AG09309 (cell line): Measurements from ENCODE around the gene YEATS2.
"Not testable (repeated sequence)": the region's sequence is repeated elsewhere in the genome, so short reads cannot be mapped to it uniquely, and the experiment has no call there.

Experiments used
- DNase-seq: peaks from one replicate; pipeline ENCODE4 v3.0.0-alpha.2; 2010; ENCODE audit warnings: low read depth
- H3K4me3 ChIP-seq: 2 replicates; pipeline ENCODE4 v1.5.1; 2011; ENCODE audit warnings: mild to moderate bottlenecking, low read depth, low read length, moderate library complexity; ENCODE audit not compliant: control insufficient read depth
- CTCF ChIP-seq: IDR thresholded peaks from 2 replicates; pipeline ENCODE4 v1.5.1; 2011; ENCODE audit warnings: mild to moderate bottlenecking, low read depth, low read length, inconsistent platforms; ENCODE audit not compliant: insufficient read depth, control insufficient read depth; ENCODE audit errors: missing control alignments

YEATS2 gene

GRCh38 chr3:183680061-183680460 lies 17.5 kb upstream of the YEATS2 start:
- no peak for TF ChIP-seq CTCF
- H3K4me3 ChIP-seq: no peak overlapping the region
- DNase-seq: no peak

DNA sequence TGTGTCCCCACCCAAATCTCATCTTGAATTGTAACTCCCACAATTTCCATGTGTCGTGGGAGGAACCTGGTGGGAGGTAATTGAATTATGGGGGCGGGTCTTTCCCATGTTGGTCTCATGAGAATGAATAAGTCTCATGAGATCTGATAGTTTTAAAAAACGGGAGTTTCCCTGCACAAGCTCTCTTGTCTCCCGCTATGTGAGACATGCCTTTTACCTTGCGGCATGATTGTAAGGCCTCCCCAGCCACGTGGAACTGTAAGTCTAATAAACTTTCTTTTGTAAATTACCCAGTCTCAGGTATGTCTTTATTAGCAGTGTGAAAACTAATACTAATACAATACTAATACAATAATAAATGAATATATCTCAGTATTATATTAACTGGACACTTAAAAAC lies 9.9 kb upstream of the YEATS2 start:
- no peak for TF ChIP-seq CTCF
- H3K4me3 ChIP-seq: no peak overlapping the region
- DNase-seq: no peak

DNA sequence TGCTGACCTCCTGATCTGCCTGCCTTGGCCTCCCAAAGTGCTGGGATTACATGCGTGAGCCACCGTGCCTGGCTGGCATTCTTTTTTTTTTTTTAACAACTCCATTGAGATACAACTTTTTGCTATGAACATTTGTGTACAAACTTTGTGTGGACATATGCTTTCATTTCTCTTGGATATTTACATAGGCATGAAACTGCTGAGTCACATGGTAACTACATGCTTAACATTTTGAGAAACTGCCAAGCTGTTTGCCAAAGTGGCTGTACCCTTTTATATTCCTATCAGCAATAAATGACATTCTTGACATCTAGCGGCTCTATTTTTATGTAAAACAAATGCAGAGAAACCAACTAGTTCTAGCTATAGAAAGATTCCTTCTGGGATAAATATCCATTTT lies 8.7 kb upstream of the YEATS2 start:
- no peak for TF ChIP-seq CTCF
- no peak for DNase-seq
- H3K4me3 ChIP-seq: no peak overlapping the region

GRCh38 chr3:183689621-183690020 lies 8.0 kb upstream of the YEATS2 start:
- not testable (repeated sequence) for H3K4me3 ChIP-seq, DNase-seq

- no peak overlapping the region for H3K4me3 ChIP-seq
- TF ChIP-seq CTCF: no peak
- no peak for DNase-seq
Measured at GRCh38 chr3:183690402-183690995, 7.1 kb upstream of the YEATS2 start.

- no peak for TF ChIP-seq CTCF
- no peak overlapping the region for H3K4me3 ChIP-seq
- DNase-seq: no peak
Measured at GRCh38 chr3:183692436-183692835, 5.2 kb upstream of the YEATS2 start.

DNA sequence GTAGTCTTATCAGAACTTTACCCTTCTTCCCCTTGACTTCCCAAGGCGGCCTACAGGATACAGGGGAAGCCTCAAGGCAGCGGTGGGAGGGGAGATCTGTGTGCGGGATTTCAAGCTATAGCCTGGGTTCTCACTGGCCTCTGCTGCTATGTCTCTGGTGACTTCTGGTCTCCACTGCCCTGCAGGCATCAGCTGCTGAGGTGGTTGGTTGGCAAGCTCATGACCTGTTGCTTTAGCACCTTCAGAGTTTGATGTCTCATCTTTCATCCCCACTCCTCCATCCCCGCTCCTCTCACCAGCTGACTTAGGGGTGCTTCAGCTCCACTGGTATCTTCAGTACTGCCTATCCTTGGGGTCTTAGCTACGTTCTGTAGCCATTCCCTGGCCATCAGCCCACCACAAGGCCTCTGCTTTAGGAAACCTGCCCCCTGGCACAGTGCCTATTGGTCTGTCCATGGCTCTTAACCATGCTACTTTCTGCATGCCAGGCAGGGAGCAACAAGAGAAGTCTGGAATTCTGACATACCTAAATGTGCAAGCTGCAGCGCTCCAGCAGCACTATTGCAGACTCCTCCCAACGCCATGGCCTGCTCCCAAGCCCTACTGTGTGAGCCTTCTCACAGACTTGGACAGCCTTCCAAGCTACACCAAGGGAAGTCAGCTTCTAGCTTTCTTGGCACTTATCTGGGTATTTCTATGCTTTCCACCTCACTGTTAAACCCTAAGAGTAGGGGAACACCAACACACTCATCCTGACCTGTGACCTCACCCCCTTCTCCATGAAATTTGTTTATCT lies 1.8 kb upstream of the YEATS2 start:
- no peak for DNase-seq
- TF ChIP-seq CTCF: no peak
- no peak overlapping the region for H3K4me3 ChIP-seq
